GM12873 (cell line): Measurements from ENCODE around the gene HCN4.

Experiments used
- TF ChIP-seq, protein P1 (sequence below): IDR thresholded peaks from 2 replicates; pipeline ENCODE4 v1.5.1; 2012; ENCODE audit warnings: low read depth, mild to moderate bottlenecking, moderate library complexity, low read length, control low read depth; ENCODE audit not compliant: insufficient read depth; ENCODE audit errors: missing control alignments

HCN4 gene

DNA sequence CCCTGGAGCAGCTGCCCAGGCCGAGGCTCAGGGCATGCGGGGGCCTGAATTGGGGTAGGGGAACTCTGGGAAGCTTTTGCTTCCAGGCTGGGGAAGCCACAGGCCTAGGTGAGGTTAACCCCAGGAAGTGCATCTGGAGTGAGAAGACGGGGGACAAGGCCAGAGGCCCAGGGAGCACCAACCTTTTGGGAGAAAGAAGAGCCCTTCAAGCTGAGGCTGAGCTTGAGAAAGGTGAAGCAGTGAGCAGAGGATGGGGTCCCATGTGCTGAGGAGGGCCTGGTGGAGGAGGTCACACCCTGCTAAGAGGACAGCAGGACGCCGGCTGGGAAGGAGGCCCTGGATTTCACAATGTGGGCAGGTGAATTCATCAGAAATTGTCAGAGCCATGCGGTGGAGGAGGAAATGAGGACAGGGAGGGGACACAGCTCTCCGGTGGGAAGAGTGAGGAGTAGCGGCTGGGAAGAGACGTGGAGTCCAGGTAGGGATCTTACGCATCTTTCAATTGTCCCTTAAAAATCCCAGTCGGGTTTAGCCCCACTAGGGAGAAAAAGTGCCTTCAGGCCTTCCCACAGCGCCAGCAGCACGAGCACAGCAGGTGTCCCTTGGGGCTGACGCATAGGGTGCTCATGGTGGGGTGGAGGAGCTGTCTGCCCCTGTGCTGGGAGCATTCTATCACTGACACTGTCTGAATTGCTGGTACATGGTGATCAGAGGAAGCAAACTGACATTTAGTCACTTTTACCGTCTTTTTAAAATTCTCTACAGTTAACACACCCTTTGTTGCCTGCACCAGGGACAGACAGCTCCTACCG lies 50.9 kb downstream of the HCN4 start:
- TF ChIP-seq, protein P1, sequence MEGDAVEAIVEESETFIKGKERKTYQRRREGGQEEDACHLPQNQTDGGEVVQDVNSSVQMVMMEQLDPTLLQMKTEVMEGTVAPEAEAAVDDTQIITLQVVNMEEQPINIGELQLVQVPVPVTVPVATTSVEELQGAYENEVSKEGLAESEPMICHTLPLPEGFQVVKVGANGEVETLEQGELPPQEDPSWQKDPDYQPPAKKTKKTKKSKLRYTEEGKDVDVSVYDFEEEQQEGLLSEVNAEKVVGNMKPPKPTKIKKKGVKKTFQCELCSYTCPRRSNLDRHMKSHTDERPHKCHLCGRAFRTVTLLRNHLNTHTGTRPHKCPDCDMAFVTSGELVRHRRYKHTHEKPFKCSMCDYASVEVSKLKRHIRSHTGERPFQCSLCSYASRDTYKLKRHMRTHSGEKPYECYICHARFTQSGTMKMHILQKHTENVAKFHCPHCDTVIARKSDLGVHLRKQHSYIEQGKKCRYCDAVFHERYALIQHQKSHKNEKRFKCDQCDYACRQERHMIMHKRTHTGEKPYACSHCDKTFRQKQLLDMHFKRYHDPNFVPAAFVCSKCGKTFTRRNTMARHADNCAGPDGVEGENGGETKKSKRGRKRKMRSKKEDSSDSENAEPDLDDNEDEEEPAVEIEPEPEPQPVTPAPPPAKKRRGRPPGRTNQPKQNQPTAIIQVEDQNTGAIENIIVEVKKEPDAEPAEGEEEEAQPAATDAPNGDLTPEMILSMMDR = no peak

DNA sequence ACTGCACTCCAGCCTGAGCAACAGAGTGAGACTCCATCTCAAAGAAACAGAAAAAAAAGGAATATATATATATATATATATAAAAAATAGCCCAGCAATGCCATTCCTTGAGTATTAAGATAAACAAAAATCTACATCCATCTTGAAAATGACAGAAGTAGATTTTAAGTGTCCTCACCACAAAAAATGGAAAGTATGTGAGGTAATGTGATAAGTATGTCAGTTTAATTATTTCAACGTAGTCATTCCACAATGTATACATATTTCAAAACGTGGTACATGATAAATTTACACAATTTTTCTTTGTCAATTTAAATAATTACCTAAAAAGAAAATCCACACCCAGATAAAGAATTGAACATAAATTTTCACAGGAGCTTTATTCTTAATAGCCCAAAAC lies 54.9 kb downstream of the HCN4 start:
- TF ChIP-seq, protein P1 = no peak

DNA sequence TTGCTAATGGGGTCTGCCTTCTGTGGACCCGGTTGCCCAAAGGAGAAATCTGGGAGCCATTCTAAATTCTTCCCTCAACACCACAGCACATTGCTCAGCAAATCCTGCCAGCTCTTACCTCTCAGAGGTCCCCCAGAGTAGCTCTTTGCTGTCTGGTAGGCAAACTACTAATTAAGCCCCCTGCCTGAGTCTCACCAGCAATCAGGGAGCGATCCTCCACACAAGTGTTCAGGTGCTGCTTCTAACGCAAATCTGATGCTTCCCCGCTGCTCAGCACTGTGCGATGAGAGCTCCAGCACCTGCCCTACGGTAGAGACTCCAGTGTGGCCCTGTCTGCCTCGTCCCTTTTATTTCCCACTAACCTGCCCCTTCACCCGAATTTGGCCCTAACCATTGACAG lies 60.5 kb downstream of the HCN4 start:
- TF ChIP-seq, protein P1 = no peak

DNA sequence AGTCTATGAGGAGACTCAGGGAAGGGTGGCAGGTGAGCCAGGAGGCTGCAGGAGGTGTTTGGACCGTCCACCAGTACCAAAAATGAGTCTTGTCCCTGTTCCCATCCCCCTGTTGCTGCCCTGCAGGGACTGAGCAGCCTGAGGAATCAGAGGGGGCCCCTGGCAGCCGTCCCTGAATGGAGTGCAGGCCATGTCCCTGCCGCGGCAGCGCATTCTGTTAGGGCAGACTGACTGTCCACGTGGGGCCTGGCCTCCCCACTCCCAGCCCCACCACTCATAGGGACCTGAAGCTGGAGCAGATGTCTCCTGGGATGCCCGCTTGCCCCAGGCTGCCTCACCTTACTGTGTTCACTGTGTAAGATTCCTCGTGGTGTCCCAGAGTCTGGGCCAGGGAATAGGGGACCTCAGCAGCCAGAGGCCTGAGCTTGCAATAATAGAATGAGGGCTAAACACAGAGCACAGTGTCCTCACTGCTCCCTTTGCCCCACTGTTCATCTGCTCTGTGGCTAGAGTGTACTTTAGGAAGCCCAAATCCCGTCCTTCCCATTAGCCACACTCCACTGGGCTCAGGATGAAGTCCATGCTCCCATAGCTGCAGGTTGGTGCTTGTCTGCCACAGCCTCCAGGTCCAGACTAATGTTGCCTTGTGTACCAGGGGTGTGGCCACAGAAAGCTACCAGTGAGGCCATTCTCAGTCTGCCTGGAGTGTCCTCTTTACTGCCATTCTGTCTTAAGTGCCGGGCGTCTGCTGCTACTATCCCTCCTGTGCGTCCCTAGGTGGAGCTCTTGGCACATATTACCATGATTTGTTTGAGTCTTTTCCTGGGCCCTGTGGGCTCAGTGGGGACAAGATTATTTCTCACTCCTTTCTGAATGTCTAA lies 63.2 kb downstream of the HCN4 start:
- TF ChIP-seq, protein P1 = peak; percentile 65

DNA sequence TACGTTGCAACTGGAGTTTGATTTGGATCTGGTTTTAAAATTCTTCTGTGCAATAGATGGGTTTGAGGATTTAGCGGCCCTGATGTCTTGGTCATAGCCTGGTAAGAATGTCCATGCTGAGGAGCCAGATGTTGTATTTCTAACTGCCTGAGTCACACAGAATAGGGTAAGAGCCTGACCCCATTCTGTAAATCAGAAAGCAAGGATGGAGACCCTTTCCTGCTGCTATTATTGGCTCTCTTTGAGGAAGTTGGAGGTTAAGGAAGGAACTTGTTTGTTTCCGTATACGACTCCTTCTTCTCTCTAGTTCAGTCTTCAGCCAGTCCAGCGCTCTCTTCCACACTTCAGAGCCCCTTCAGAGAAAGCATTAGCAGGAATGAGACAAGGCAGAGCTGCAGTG lies 65.1 kb downstream of the HCN4 start:
- TF ChIP-seq, protein P1 = no peak

DNA sequence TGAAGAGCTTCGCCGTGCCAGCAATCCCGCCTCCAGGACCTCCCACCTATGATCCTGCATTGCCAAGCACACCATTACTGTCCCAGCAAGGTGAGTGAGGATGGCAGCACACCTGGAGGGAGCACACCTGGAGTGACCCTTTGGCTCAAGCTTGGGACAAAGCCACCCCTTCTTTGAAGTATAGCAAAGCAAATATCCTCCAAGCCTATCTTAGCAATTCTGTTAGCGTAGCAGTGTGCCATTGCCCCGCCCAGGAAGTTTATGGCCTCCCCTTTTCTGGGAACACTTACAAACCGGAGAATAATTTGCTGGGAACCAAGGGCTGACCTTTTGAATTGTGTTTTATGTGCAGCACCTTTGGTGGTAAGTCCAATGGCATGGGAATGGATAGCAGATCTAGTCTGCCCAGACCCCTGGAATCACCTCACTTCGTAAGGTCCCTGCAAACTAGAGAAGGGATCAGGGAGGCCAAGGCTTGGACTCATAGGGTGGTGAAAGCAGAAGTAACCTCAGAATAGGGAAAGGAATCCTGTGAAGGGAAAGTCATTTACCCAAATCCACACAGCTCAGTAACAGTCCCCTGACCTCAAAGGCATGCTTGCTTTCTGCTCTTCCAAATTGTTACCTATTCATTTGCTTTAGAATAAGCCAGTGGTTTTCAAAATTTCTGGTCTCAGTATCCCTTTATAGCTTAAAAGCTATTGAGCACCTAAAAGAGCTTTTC lies 70.1 kb downstream of the HCN4 start:
- TF ChIP-seq, protein P1 = no peak
